HCT116 (cell line): ENCODE results near the gene EVL. TPM values are rescaled to one million over a fixed set of nuclear protein-coding genes. Genes with fewer than 3 reads are reported as not detected.

Experiments used
- ATAC-seq: fragments of 200-7000 bp; cut with Tn5 transposase; 2 replicates; pipeline ENCODE4 v1.9.1; 2020; ENCODE audit warnings: mild to moderate bottlenecking, moderate library complexity
- BruUV-seq: library from RNA; stranded (reverse); fragments of 400-500 nt; replicated peaks from 2 replicates; lab custom pipeline; 2021; lab: Mats Ljungman, UMichigan
- CTCF ChIA-PET: fragments of 300-600 bp; sonication (Branson Sonifier 250); formaldehyde crosslinking; loops from one replicate; lab custom pipeline; 2021; ENCODE audit warnings: antibody characterized with exemption; lab: Charles Lee
- POLR2A ChIA-PET: fragments of 300-600, 350-600 bp; sonication (Branson Sonifier 250); formaldehyde crosslinking; loops from one replicate; lab custom pipeline; 2021; ENCODE audit warnings: antibody characterized with exemption; lab: Charles Lee
- RAD21 ChIA-PET, 2 experiments: fragments of 300-600 bp; sonication (Branson Sonifier 250); formaldehyde crosslinking; loops; one replicate each; lab custom pipeline; 2023; ENCODE audit warnings: low total read pairs in 2 of 2; ENCODE audit not compliant: uncharacterized antibody in 2 of 2, unreplicated experiment in 2 of 2, low non-redundant PET in 1 of 2; lab: Charles Lee
- DNase-seq: peaks from one replicate; pipeline ENCODE4 v3.0.0-alpha.2; 2010; ENCODE audit warnings: low read depth, low spot score
- H2AFZ ChIP-seq: fragments of 200-600 bp; shearing (Covaris generic), sonication (generic); 2 replicates; pipeline ENCODE4 v1.6.1; 2017; ENCODE audit warnings: low read depth, mixed run types, mixed read lengths, antibody characterized with exemption, low read length; ENCODE audit not compliant: poor library complexity, severe bottlenecking
- H3K27ac ChIP-seq: 2 replicates; pipeline ENCODE4 v1.5.1; 2012; ENCODE audit warnings: low read depth, low read length
- H3K27me3 ChIP-seq: fragments of 200-600 bp; sonication (generic); 2 replicates; pipeline ENCODE4 v1.6.1; 2016; ENCODE audit warnings: mixed run types, low read length, mixed read lengths; ENCODE audit not compliant: insufficient read depth
- H3K36me3 ChIP-seq, 2 experiments: fragments of 200-500 bp in 1 of 2; fragments of 200-600 bp in 1 of 2; sonication (Bioruptor generic) in 1 of 2; sonication (generic) in 1 of 2; 2 replicates each; pipeline versions ENCODE4 v1.5.1 to v1.6.1; 2014 to 2016; ENCODE audit warnings: low read length in 2 of 2, inconsistent platforms in 1 of 2, mixed read lengths in 1 of 2, mixed run types in 1 of 2; ENCODE audit not compliant: insufficient read depth in 2 of 2, control insufficient read depth in 1 of 2
- H3K4me1 ChIP-seq, 2 experiments: fragments of 200-600 bp in 1 of 2; sonication (generic) in 1 of 2; 2 replicates each; pipeline versions ENCODE4 v1.5.1 to v1.6.1; 2012 to 2017; ENCODE audit warnings: low read length in 2 of 2, inconsistent platforms in 1 of 2, mild to moderate bottlenecking in 1 of 2, mixed read lengths in 1 of 2, mixed run types in 1 of 2, moderate library complexity in 1 of 2; ENCODE audit not compliant: insufficient read depth in 2 of 2, control insufficient read depth in 1 of 2
- H3K4me2 ChIP-seq: fragments of 200-600 bp; sonication (generic); 2 replicates; pipeline ENCODE4 v1.6.1; 2017; ENCODE audit warnings: mixed run types, low read length, mixed read lengths
- H3K4me3 ChIP-seq, 2 experiments: fragments of 200-600 bp in 1 of 2; sonication (generic) in 1 of 2; replicated peaks in 1 of 2; 2 replicates each; pipeline ENCODE4 v1.5.1; 2011 to 2016; ENCODE audit warnings: low read length in 2 of 2, control low read depth in 1 of 2, low read depth in 1 of 2, mild to moderate bottlenecking in 1 of 2, mixed read lengths in 1 of 2, mixed run types in 1 of 2
- H3K79me2 ChIP-seq: fragments of 200-600 bp; sonication (generic); 2 replicates; pipeline ENCODE4 v1.6.1; 2017; ENCODE audit warnings: mild to moderate bottlenecking, mixed run types, low read length, moderate library complexity, mixed read lengths; ENCODE audit not compliant: insufficient read depth
- H3K9ac ChIP-seq: fragments of 200-600 bp; sonication (generic); 2 replicates; pipeline ENCODE4 v1.6.1; 2016; ENCODE audit warnings: low read length, mixed read lengths
- H3K9me2 ChIP-seq: fragments of 200-600 bp; sonication (generic), shearing (Covaris generic); 2 replicates; pipeline ENCODE4 v1.6.1; 2017; ENCODE audit warnings: mixed run types, mild to moderate bottlenecking, moderate library complexity; ENCODE audit not compliant: insufficient read depth
- H3K9me3 ChIP-seq, 2 experiments: fragments of 200-500 bp in 1 of 2; fragments of 200-600 bp in 1 of 2; sonication (Bioruptor generic) in 1 of 2; sonication (generic) in 1 of 2; 2 replicates each; pipeline ENCODE4 v1.6.1; 2014 to 2017; ENCODE audit warnings: low read length in 2 of 2, mixed read lengths in 2 of 2, inconsistent platforms in 1 of 2, low read depth in 1 of 2, mild to moderate bottlenecking in 1 of 2, mixed run types in 1 of 2, moderate library complexity in 1 of 2; ENCODE audit not compliant: control insufficient read depth in 1 of 2, insufficient read depth in 1 of 2
- H4K20me1 ChIP-seq: fragments of 200-600 bp; sonication (generic), shearing (Covaris generic); 2 replicates; pipeline ENCODE4 v1.6.1; 2017; ENCODE audit warnings: mixed run types, mild to moderate bottlenecking, moderate library complexity; ENCODE audit not compliant: insufficient read depth
- CEBPB ChIP-seq: IDR thresholded peaks from 2 replicates; pipeline ENCODE4 v1.6.1; 2012; ENCODE audit warnings: low read depth
- EGR1 ChIP-seq: IDR thresholded peaks from 2 replicates; pipeline ENCODE4 v1.6.1; 2012; ENCODE audit warnings: low read depth
- ELF1 ChIP-seq: IDR thresholded peaks from 2 replicates; pipeline ENCODE4 v1.6.1; 2012; ENCODE audit warnings: low read depth, borderline replicate concordance
- EZH2 ChIP-seq: fragments of 200-600 bp; sonication (generic); IDR thresholded peaks from 2 replicates; pipeline ENCODE4 v1.6.1; 2017; ENCODE audit warnings: antibody characterized with exemption, mixed run types
- MAX ChIP-seq: IDR thresholded peaks from 2 replicates; pipeline ENCODE4 v1.6.1; 2012
- POLR2AphosphoS5 ChIP-seq: IDR thresholded peaks from 2 replicates; pipeline ENCODE4 v1.6.1; 2011; ENCODE audit warnings: mild to moderate bottlenecking, low read depth, low read length, moderate library complexity
- SIN3A ChIP-seq: IDR thresholded peaks from 2 replicates; pipeline ENCODE4 v1.6.1; 2012; ENCODE audit warnings: low read depth
- SP1 ChIP-seq: IDR thresholded peaks from 2 replicates; pipeline ENCODE4 v1.6.1; 2012; ENCODE audit warnings: low read depth
- SRF ChIP-seq: IDR thresholded peaks from 2 replicates; pipeline ENCODE4 v1.6.1; 2012; ENCODE audit warnings: low read depth
- TCF7L2 ChIP-seq: IDR thresholded peaks from 2 replicates; pipeline ENCODE4 v1.7.0; 2011; ENCODE audit warnings: borderline replicate concordance, inconsistent platforms; ENCODE audit not compliant: insufficient read depth, insufficient read length; ENCODE audit errors: extremely low read depth
- ZNF274 ChIP-seq: fragments of 200-500 bp; sonication (Bioruptor generic); IDR thresholded peaks from 2 replicates; pipeline ENCODE4 v1.6.1; 2014; ENCODE audit warnings: mild to moderate bottlenecking, low read depth, low read length, inconsistent platforms
- intact Hi-C: fragments of 100-400 bp; cut with micrococcal nuclease; formaldehyde crosslinking; loops from 2 replicates; pipeline ENCODE4 v1.10.0; 2022
- total RNA-seq: library from RNA; stranded (reverse); gene quantifications from one replicate; pipeline ENCODE4 v1.2.1, GENCODE V29; 2021; ENCODE audit not compliant: unreplicated experiment
- TF ChIP-seq, protein P1 (sequence below): IDR thresholded peaks from 2 replicates; pipeline ENCODE4 v1.6.1; 2012; ENCODE audit warnings: low read depth
- TF ChIP-seq, protein P2 (sequence below): IDR thresholded peaks from 2 replicates; pipeline ENCODE4 v1.6.1; 2012
- TF ChIP-seq, protein P3 (sequence below): IDR thresholded peaks from 2 replicates; pipeline ENCODE4 v1.6.1; 2011; ENCODE audit warnings: mild to moderate bottlenecking, low read length, moderate library complexity; ENCODE audit not compliant: insufficient replicate concordance; ENCODE audit errors: extremely low read depth

EVL gene
- total RNA-seq, 1 experiment from 2014 or later, result 19.9 TPM

DNA sequence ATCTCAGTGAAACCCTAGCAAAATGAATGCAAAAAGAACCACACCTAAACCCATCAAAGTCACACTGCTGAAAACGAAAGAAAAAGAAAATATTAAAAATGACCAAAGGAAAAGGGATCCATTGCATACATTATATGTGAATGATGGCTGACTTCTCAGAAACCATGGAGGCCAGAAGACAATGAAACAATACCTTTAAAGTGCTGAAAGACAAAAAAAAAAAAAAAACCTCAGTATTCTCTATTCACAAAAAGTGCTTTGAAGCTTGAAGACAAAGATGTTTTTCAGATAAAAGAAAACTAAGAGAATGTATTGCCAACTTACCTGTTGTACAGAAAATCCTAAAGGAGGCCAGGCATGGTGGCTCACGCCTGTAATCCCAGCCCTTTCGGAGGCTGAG, 4.5 kb upstream of the EVL start:
- no peaks in the 10 kb centered on the region for H3K79me2 ChIP-seq
- no peak overlapping the region for H3K4me2 ChIP-seq
- TF ChIP-seq POLR2AphosphoS5 (no peak), ELF1 (no peak), SIN3A (no peak), CEBPB (no peak), SRF (no peak), TCF7L2 (no peak), MAX (no peak), SP1 (no peak)
- TF ChIP-seq, all 23 proteins: peak for 0
- intact Hi-C loops, result no loop called here
- H3K27ac ChIP-seq, result no peak overlapping the region
- no peaks in the 10 kb centered on the region for H4K20me1 ChIP-seq
- H3K27me3 ChIP-seq, result no peaks in the 10 kb centered on the region
- no peak overlapping the region for H3K4me3 ChIP-seq
- POLR2A ChIA-PET, result no interaction called here
- RAD21 ChIA-PET, result no interaction called here
- no peak overlapping the region for H3K9ac ChIP-seq
- no peak overlapping the region for H2AFZ ChIP-seq
- H3K36me3 ChIP-seq, result no peaks in the 10 kb centered on the region
- no peaks in the 10 kb centered on the region for H3K9me2 ChIP-seq
- no TSS peak for BruUV-seq
- H3K4me1 ChIP-seq, result no peaks in the 10 kb centered on the region
- no peaks in the 10 kb centered on the region for H3K9me3 ChIP-seq
- DNase-seq (no peak), ATAC-seq (no peak)
- CTCF ChIA-PET, result interaction anchor here (0.7 kb wide), 1 partner anchor 20 kb away, joined by 3 read pairs; no protein-coding TSS in a partner anchor

DNA sequence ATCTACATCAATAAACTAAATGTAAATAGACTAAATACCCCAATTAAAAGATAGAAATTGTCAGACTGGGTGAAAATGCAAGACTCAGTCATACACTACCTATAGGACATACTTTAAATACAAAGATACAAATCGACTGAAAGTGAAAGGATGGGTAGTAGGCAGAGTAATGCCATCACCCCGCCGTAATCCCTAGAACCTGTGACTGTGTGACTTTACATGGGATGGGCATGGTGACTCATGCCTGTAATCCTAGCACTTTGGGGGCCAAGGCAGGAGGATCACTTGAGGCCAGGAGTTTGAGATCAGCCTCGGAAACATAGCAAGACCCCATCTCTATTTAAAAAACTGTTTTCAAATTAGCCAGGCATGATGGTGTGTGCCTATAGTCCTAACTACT, 2.6 kb upstream of the EVL start:
- ChIA-PET POLR2A (no interaction called here), RAD21 (no interaction called here), CTCF (no interaction called here)
- Histone ChIP-seq H3K4me1 (peaks cover 0 to 2% of the 10 kb centered on the region in 2 experiments; a peak in 2 of 4 replicates), H3K27me3 (no peaks in the 10 kb centered on the region), H3K27ac (no peak overlapping the region), H3K9ac (no peak overlapping the region), H3K79me2 (no peaks in the 10 kb centered on the region), H2AFZ (no peak overlapping the region), H3K4me2 (no peak overlapping the region), H3K9me3 (no peaks in the 10 kb centered on the region), H3K36me3 (no peaks in the 10 kb centered on the region), H3K4me3 (no peak overlapping the region), H3K9me2 (no peaks in the 10 kb centered on the region), H4K20me1 (no peaks in the 10 kb centered on the region)
- intact Hi-C loops, result no loop called here
- no peak for ATAC-seq
- DNase-seq, result no peak
- no TSS peak for BruUV-seq
- TF ChIP-seq MAX (no peak), SIN3A (no peak), SP1 (no peak), EGR1 (no peak), ZNF274 (no peak), SRF (no peak), POLR2AphosphoS5 (no peak), EZH2 (no peak), CEBPB (no peak)
- TF ChIP-seq, protein P1, sequence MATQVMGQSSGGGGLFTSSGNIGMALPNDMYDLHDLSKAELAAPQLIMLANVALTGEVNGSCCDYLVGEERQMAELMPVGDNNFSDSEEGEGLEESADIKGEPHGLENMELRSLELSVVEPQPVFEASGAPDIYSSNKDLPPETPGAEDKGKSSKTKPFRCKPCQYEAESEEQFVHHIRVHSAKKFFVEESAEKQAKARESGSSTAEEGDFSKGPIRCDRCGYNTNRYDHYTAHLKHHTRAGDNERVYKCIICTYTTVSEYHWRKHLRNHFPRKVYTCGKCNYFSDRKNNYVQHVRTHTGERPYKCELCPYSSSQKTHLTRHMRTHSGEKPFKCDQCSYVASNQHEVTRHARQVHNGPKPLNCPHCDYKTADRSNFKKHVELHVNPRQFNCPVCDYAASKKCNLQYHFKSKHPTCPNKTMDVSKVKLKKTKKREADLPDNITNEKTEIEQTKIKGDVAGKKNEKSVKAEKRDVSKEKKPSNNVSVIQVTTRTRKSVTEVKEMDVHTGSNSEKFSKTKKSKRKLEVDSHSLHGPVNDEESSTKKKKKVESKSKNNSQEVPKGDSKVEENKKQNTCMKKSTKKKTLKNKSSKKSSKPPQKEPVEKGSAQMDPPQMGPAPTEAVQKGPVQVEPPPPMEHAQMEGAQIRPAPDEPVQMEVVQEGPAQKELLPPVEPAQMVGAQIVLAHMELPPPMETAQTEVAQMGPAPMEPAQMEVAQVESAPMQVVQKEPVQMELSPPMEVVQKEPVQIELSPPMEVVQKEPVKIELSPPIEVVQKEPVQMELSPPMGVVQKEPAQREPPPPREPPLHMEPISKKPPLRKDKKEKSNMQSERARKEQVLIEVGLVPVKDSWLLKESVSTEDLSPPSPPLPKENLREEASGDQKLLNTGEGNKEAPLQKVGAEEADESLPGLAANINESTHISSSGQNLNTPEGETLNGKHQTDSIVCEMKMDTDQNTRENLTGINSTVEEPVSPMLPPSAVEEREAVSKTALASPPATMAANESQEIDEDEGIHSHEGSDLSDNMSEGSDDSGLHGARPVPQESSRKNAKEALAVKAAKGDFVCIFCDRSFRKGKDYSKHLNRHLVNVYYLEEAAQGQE, result no peak
- TF ChIP-seq, protein P2, sequence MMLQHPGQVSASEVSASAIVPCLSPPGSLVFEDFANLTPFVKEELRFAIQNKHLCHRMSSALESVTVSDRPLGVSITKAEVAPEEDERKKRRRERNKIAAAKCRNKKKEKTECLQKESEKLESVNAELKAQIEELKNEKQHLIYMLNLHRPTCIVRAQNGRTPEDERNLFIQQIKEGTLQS, result no peak
- TF ChIP-seq, protein P3, sequence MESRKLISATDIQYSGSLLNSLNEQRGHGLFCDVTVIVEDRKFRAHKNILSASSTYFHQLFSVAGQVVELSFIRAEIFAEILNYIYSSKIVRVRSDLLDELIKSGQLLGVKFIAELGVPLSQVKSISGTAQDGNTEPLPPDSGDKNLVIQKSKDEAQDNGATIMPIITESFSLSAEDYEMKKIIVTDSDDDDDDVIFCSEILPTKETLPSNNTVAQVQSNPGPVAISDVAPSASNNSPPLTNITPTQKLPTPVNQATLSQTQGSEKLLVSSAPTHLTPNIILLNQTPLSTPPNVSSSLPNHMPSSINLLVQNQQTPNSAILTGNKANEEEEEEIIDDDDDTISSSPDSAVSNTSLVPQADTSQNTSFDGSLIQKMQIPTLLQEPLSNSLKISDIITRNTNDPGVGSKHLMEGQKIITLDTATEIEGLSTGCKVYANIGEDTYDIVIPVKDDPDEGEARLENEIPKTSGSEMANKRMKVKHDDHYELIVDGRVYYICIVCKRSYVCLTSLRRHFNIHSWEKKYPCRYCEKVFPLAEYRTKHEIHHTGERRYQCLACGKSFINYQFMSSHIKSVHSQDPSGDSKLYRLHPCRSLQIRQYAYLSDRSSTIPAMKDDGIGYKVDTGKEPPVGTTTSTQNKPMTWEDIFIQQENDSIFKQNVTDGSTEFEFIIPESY, result no peak
